MM.1S (cell line): ENCODE measurements around the gene SIRT2.

Source experiments
- DNase-seq: peaks from one replicate; pipeline ENCODE4 v3.0.0-alpha.2; 2015
- H2AFZ ChIP-seq: fragments of 300-600 bp; sonication (generic); 2 replicates; pipeline ENCODE4 v1.6.0; 2016; ENCODE audit warnings: antibody characterized with exemption, low read length
- H3F3A ChIP-seq: fragments of 300-600 bp; sonication (generic); 2 replicates; pipeline ENCODE4 v1.6.1; 2016; ENCODE audit warnings: mild to moderate bottlenecking, antibody characterized with exemption, low read length, moderate library complexity, mixed read lengths; ENCODE audit not compliant: insufficient read depth
- H3K27ac ChIP-seq: fragments of 300-600 bp; sonication (generic); 2 replicates; pipeline ENCODE4 v1.5.1; 2016; ENCODE audit warnings: mild to moderate bottlenecking, low read length
- H3K27me3 ChIP-seq: fragments of 300-600 bp; sonication (generic); replicated peaks from 2 replicates; pipeline ENCODE4 v1.6.0; 2016; ENCODE audit warnings: low read length; ENCODE audit not compliant: insufficient read depth
- H3K36me3 ChIP-seq: fragments of 300-600 bp; sonication (generic); replicated peaks from 2 replicates; pipeline ENCODE4 v1.6.1; 2016; ENCODE audit warnings: mild to moderate bottlenecking, low read length, mixed read lengths; ENCODE audit not compliant: insufficient read depth
- H3K4me1 ChIP-seq: fragments of 300-600 bp; sonication (generic); 2 replicates; pipeline ENCODE4 v1.6.1; 2016; ENCODE audit warnings: low read length, mixed read lengths
- H3K4me2 ChIP-seq: fragments of 300-600 bp; sonication (generic); 2 replicates; pipeline ENCODE4 v1.6.0; 2016; ENCODE audit warnings: low read depth, low read length
- H3K4me3 ChIP-seq: fragments of 300-600 bp; sonication (generic); 2 replicates; pipeline ENCODE4 v1.5.1; 2016; ENCODE audit warnings: low read length, mixed read lengths
- H3K79me2 ChIP-seq: fragments of 300-600 bp; sonication (generic); 2 replicates; pipeline ENCODE4 v1.6.1; 2016; ENCODE audit warnings: mixed run types, low read length, mixed read lengths
- H3K9ac ChIP-seq: fragments of 300-600 bp; sonication (generic); 2 replicates; pipeline ENCODE4 v1.6.1; 2016; ENCODE audit warnings: low read length, mixed read lengths
- H3K9me2 ChIP-seq: fragments of 300-600 bp; sonication (generic); replicated peaks from 2 replicates; pipeline ENCODE4 v1.6.1; 2016; ENCODE audit warnings: mild to moderate bottlenecking, low read length, mixed read lengths; ENCODE audit not compliant: insufficient read depth
- H3K9me3 ChIP-seq: fragments of 300-600 bp; sonication (generic); replicated peaks from 2 replicates; pipeline ENCODE4 v1.6.1; 2016; ENCODE audit warnings: mild to moderate bottlenecking, low read length, mixed read lengths; ENCODE audit not compliant: insufficient read depth
- H4K20me1 ChIP-seq: fragments of 300-600 bp; sonication (generic); 2 replicates; pipeline ENCODE4 v1.6.1; 2016; ENCODE audit warnings: mild to moderate bottlenecking, low read length, moderate library complexity, mixed read lengths; ENCODE audit not compliant: insufficient read depth
- CTCF ChIP-seq: fragments of 300-600 bp; sonication (generic); IDR thresholded peaks from 2 replicates; pipeline ENCODE4 v1.5.1; 2016; ENCODE audit warnings: antibody characterized with exemption, low read length, mixed read lengths
- EZH2 ChIP-seq: fragments of 300-600 bp; sonication (generic); optimal IDR thresholded peaks from 2 replicates; pipeline ENCODE3; 2017; ENCODE audit warnings: low read depth, mild to moderate bottlenecking, antibody characterized with exemption, low read length, mixed read lengths
- EZH2phosphoT487 ChIP-seq: fragments of 300-600 bp; sonication (generic); IDR thresholded peaks from 2 replicates; pipeline ENCODE4 v1.6.1; 2018; ENCODE audit warnings: antibody characterized with exemption, low read length

The SIRT2 gene

GRCh38 chr19:38921420-38922274, 22.2 kb upstream of the SIRT2 start:
- Histone ChIP-seq H4K20me1 (no peaks in the 10 kb centered on the region), H3K9ac (no peak overlapping the region), H3K79me2 (no peaks in the 10 kb centered on the region), H3K36me3 (no peaks in the 10 kb centered on the region), H3F3A (no peaks in the 10 kb centered on the region), H3K27ac (no peak overlapping the region), H3K4me1 (no peaks in the 10 kb centered on the region), H3K27me3 (no peaks in the 10 kb centered on the region), H3K4me3 (no peak overlapping the region), H3K9me2 (no peaks in the 10 kb centered on the region), H2AFZ (no peak overlapping the region), H3K9me3 (no peaks in the 10 kb centered on the region), H3K4me2 (no peak overlapping the region)
- TF ChIP-seq EZH2 (no peak), CTCF (no peak), EZH2phosphoT487 (no peak)
- no peak for DNase-seq

DNA sequence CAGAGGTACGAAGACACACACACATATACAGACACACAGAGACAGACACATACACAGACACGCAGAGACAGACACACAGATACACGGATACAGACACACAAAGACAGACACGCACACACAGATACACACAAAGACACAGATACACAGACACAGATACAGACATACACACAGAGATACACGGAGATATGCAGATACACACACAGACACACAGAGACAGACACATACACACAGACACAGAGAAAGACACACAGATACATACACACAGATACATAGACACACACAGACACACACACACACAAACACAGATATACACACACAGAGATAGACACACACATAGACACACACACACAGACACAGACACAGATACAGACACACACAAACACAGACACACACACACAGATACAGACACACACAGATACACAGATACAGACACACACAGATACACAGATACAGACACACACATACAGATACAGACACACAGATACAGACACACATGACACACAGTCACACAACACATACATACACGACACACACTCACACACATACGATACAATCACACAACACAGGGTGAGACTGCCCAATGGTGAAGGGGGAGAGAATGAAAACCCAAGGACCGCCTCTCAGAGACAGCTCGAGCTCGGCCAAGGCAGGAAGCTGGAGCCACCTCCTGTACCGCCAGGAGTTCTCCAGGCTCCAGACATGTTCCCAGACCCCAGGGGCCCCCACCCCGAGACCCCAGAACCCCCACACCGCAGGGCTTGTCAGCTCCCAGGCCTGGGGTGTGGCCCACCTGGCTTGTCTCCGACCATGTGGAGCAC, 21.4 kb upstream of the SIRT2 start:
- Histone ChIP-seq H3K27me3 (no peaks in the 10 kb centered on the region), H3K4me3 (no peak overlapping the region), H3F3A (no peaks in the 10 kb centered on the region), H4K20me1 (no peaks in the 10 kb centered on the region), H3K79me2 (no peaks in the 10 kb centered on the region), H3K4me2 (no peak overlapping the region), H3K4me1 (no peaks in the 10 kb centered on the region), H3K9me3 (no peaks in the 10 kb centered on the region), H2AFZ (no peak overlapping the region), H3K9me2 (no peaks in the 10 kb centered on the region), H3K27ac (no peak overlapping the region), H3K36me3 (no peaks in the 10 kb centered on the region), H3K9ac (no peak overlapping the region)
- DNase-seq, result no peak
- TF ChIP-seq EZH2 (no peak), EZH2phosphoT487 (no peak), CTCF (no peak)

GRCh38 chr19:38919837-38920601, 20.6 kb upstream of the SIRT2 start:
- no peaks in the 10 kb centered on the region for H3F3A ChIP-seq
- H3K9me3 ChIP-seq, result no peaks in the 10 kb centered on the region
- no peaks in the 10 kb centered on the region for H4K20me1 ChIP-seq
- no peak overlapping the region for H3K27ac ChIP-seq
- no peak overlapping the region for H3K9ac ChIP-seq
- H3K79me2 ChIP-seq, result no peaks in the 10 kb centered on the region
- H3K4me3 ChIP-seq, result no peak overlapping the region
- DNase-seq, result no peak
- no peaks in the 10 kb centered on the region for H3K36me3 ChIP-seq
- no peak for TF ChIP-seq EZH2
- no peak for TF ChIP-seq CTCF
- no peak for TF ChIP-seq EZH2phosphoT487
- H3K9me2 ChIP-seq, result no peaks in the 10 kb centered on the region
- no peak overlapping the region for H3K4me2 ChIP-seq
- no peaks in the 10 kb centered on the region for H3K4me1 ChIP-seq
- no peaks in the 10 kb centered on the region for H3K27me3 ChIP-seq
- H2AFZ ChIP-seq, result no peak overlapping the region
